H9 (cell line): ENCODE measurements around the gene RGR. TPM values are rescaled to one million over a fixed set of nuclear protein-coding genes. Genes with fewer than 3 reads are reported as not detected.

Source experiments
- DNase-seq: peaks from one replicate; pipeline ENCODE4 v3.0.0-alpha.2; 2017
- H2AFZ ChIP-seq: one replicate; pipeline ENCODE4 v1.6.1; 2013; ENCODE audit warnings: mild to moderate bottlenecking, low read length, control low read depth, moderate library complexity
- H2AK5ac ChIP-seq: 2 replicates; pipeline ENCODE4 v1.6.1; 2013; ENCODE audit warnings: low read length, control low read depth, mixed read lengths; ENCODE audit not compliant: insufficient read length
- H2BK120ac ChIP-seq: one replicate; pipeline ENCODE4 v1.6.1; 2013; ENCODE audit warnings: low read depth, mild to moderate bottlenecking, low read length, control low read depth, inconsistent platforms; ENCODE audit not compliant: poor library complexity, severe bottlenecking
- H2BK12ac ChIP-seq: 2 replicates; pipeline ENCODE4 v1.6.1; 2013; ENCODE audit warnings: low read length, control low read depth, mixed read lengths, low read depth; ENCODE audit not compliant: insufficient read length
- H2BK15ac ChIP-seq: 2 replicates; pipeline ENCODE4 v1.6.1; 2013; ENCODE audit warnings: low read depth, low read length, control low read depth
- H2BK20ac ChIP-seq: one replicate; pipeline ENCODE4 v1.6.1; 2013; ENCODE audit warnings: low read depth, mild to moderate bottlenecking, low read length, control low read depth, inconsistent platforms; ENCODE audit not compliant: poor library complexity, severe bottlenecking
- H2BK5ac ChIP-seq: 2 replicates; pipeline ENCODE4 v1.6.1; 2013; ENCODE audit warnings: low read length, control low read depth, mixed read lengths; ENCODE audit not compliant: insufficient read length
- H3K14ac ChIP-seq: 2 replicates; pipeline ENCODE4 v1.6.1; 2013; ENCODE audit warnings: low read length, control low read depth; ENCODE audit not compliant: insufficient read depth
- H3K18ac ChIP-seq: 2 replicates; pipeline ENCODE4 v1.6.1; 2013; ENCODE audit warnings: low read depth, mild to moderate bottlenecking, mixed read lengths, low read length, control low read depth; ENCODE audit not compliant: insufficient read length
- H3K23ac ChIP-seq: 2 replicates; pipeline ENCODE4 v1.6.1; 2013; ENCODE audit warnings: low read length, control low read depth, mixed read lengths, low read depth; ENCODE audit not compliant: insufficient read length
- H3K23me2 ChIP-seq: 2 replicates; pipeline ENCODE4 v1.6.1; 2013; ENCODE audit warnings: low read depth, mild to moderate bottlenecking, mixed read lengths, low read length, control low read depth; ENCODE audit not compliant: insufficient read length, poor library complexity, severe bottlenecking
- H3K27ac ChIP-seq: 2 replicates; pipeline ENCODE4 v1.5.1; 2013; ENCODE audit warnings: low read length, control low read depth, mixed read lengths, low read depth; ENCODE audit not compliant: insufficient read length
- H3K27me3 ChIP-seq: 2 replicates; pipeline ENCODE4 v1.6.1; 2013; ENCODE audit warnings: low read length, control low read depth, inconsistent platforms; ENCODE audit not compliant: insufficient read depth
- H3K4ac ChIP-seq: 2 replicates; pipeline ENCODE4 v1.6.1; 2013; ENCODE audit warnings: low read depth, mild to moderate bottlenecking, control low read depth, inconsistent platforms, low read length, moderate library complexity
- H3K4me1 ChIP-seq: 2 replicates; pipeline ENCODE4 v1.6.1; 2013; ENCODE audit warnings: low read length, control low read depth, inconsistent platforms; ENCODE audit not compliant: insufficient read depth
- H3K4me2 ChIP-seq: 2 replicates; pipeline ENCODE4 v1.6.1; 2013; ENCODE audit warnings: low read length, control low read depth, mixed read lengths; ENCODE audit not compliant: insufficient read length, insufficient read depth
- H3K56ac ChIP-seq: 2 replicates; pipeline ENCODE4 v1.6.1; 2013; ENCODE audit warnings: low read depth, mild to moderate bottlenecking, mixed read lengths, low read length, control low read depth; ENCODE audit not compliant: insufficient read length
- H3K79me1 ChIP-seq: 2 replicates; pipeline ENCODE4 v1.6.1; 2013; ENCODE audit warnings: low read depth, mild to moderate bottlenecking, moderate library complexity, low read length, control low read depth, inconsistent platforms; ENCODE audit not compliant: insufficient read depth, poor library complexity, severe bottlenecking
- H3K79me2 ChIP-seq: 2 replicates; pipeline ENCODE4 v1.6.1; 2013; ENCODE audit warnings: low read length, control low read depth, inconsistent platforms; ENCODE audit not compliant: insufficient read depth
- H3K9ac ChIP-seq: 2 replicates; pipeline ENCODE4 v1.6.1; 2013; ENCODE audit warnings: low read length, control low read depth, mixed read lengths; ENCODE audit not compliant: insufficient read length; ENCODE audit errors: extremely low read depth
- H3K9me3 ChIP-seq: one replicate; pipeline ENCODE4 v1.6.1; 2013; ENCODE audit warnings: low read depth, low read length, inconsistent platforms; ENCODE audit not compliant: control insufficient read depth
- H3T11ph ChIP-seq: one replicate; pipeline ENCODE4 v1.6.1; 2013; ENCODE audit warnings: mild to moderate bottlenecking, low read length, control low read depth, inconsistent platforms
- H4K20me1 ChIP-seq: one replicate; pipeline ENCODE4 v1.6.1; 2013; ENCODE audit not compliant: control insufficient read depth, insufficient read length, insufficient read depth
- H4K5ac ChIP-seq: 2 replicates; pipeline ENCODE4 v1.6.1; 2013; ENCODE audit warnings: low read depth, mild to moderate bottlenecking, mixed read lengths, low read length, control low read depth; ENCODE audit not compliant: insufficient read length
- H4K8ac ChIP-seq: replicated peaks from 2 replicates; pipeline ENCODE4 v1.6.1; 2013; ENCODE audit warnings: low read length, control low read depth, mixed read lengths, low read depth; ENCODE audit not compliant: insufficient read length
- H4K91ac ChIP-seq: 2 replicates; pipeline ENCODE4 v1.6.1; 2013; ENCODE audit warnings: low read depth, mild to moderate bottlenecking, moderate library complexity, mixed read lengths, low read length, control low read depth; ENCODE audit not compliant: insufficient read length
- H3K27ac Mint-ChIP-seq, 3 experiments: 2 replicates in 2 of 3; 3 replicates in 1 of 3; pipeline ENCODE4 v1.8.0; 2020 to 2021; ENCODE audit warnings: mixed read lengths in 3 of 3, mild to moderate bottlenecking in 1 of 3, moderate library complexity in 1 of 3
- H3K27me3 Mint-ChIP-seq: 2 replicates; pipeline ENCODE4 v1.8.0; 2021; ENCODE audit warnings: low read depth, mild to moderate bottlenecking, moderate library complexity, mixed read lengths
- H3K36me3 Mint-ChIP-seq, 3 experiments: 2 replicates in 2 of 3; 3 replicates in 1 of 3; pipeline ENCODE4 v1.8.0; 2020 to 2021; ENCODE audit warnings: low read depth in 3 of 3, mixed read lengths in 3 of 3; ENCODE audit not compliant: insufficient read depth in 1 of 3
- H3K4me1 Mint-ChIP-seq, 2 experiments: 2 replicates each; pipeline ENCODE4 v1.8.0; 2020; ENCODE audit warnings: mixed read lengths in 2 of 2
- H3K4me3 Mint-ChIP-seq, 2 experiments: 2 replicates in 1 of 2; 3 replicates in 1 of 2; pipeline ENCODE4 v1.8.0; 2020 to 2021; ENCODE audit warnings: mild to moderate bottlenecking in 2 of 2, mixed read lengths in 2 of 2, moderate library complexity in 1 of 2
- H3K9me3 Mint-ChIP-seq, 2 experiments: 2 replicates in 1 of 2; 3 replicates in 1 of 2; pipeline ENCODE4 v1.8.0; 2020; ENCODE audit warnings: mild to moderate bottlenecking in 2 of 2, mixed read lengths in 2 of 2, moderate library complexity in 1 of 2
- CTCF ChIP-seq: fragments of 200-600 bp; sonication (generic); conservative IDR thresholded peaks from 3 replicates; pipeline ENCODE4 v1.8.0; 2021; ENCODE audit warnings: antibody characterized with exemption, mild to moderate bottlenecking
- WGBS: extraction: QIAGEN DNeasy Blood & Tissue Kit; methylation state at CpG from one replicate; pipeline ENCODE4 v1.1.7; 2013; ENCODE audit warnings: missing lambda C conversion rate, low lambda C conversion rate, mixed read lengths; ENCODE audit not compliant: insufficient read length; ENCODE audit errors: extremely low coverage; 5-methylcytosine and 5-hydroxymethylcytosine counted together
- total RNA-seq: library from RNA; stranded (reverse); gene quantifications from 2 replicates; pipeline ENCODE4 v1.2.1, GENCODE V29; 2021

RGR gene
- total RNA-seq, 1 experiment from 2014 or later = not detected

GRCh38 chr10:84293171-84293570 is 48.3 kb downstream of the RGR start:
- Histone ChIP-seq H2BK5ac (no peak overlapping the region), H3K56ac (no peak overlapping the region), H3K9ac (no peak overlapping the region), H4K5ac (no peak overlapping the region), H3K23ac (no peak overlapping the region), H2BK120ac (no peak overlapping the region), H3K14ac (no peak overlapping the region), H4K20me1 (no peaks in the 10 kb centered on the region), H3K4ac (no peak overlapping the region), H2BK12ac (no peak overlapping the region), H3K9me3 (no peaks in the 10 kb centered on the region), H4K91ac (no peak overlapping the region), H3K4me2 (no peak overlapping the region), H2AFZ (no peak overlapping the region), H3K79me1 (no peaks in the 10 kb centered on the region), H3K27ac (no peak overlapping the region), H3K79me2 (no peaks in the 10 kb centered on the region), H3K18ac (no peak overlapping the region), H3K4me1 (peaks cover 11% of the 10 kb centered on the region), H2AK5ac (no peak overlapping the region), H4K8ac (no peak overlapping the region), H2BK15ac (no peak overlapping the region), H3K23me2 (no peaks in the 10 kb centered on the region), H3T11ph (no peak overlapping the region), H3K27me3 (no peaks in the 10 kb centered on the region), H2BK20ac (no peak overlapping the region)
- WGBS = no CpG with 5 or more reads among the region's 1 CpG
- Mint-ChIP-seq H3K36me3 (no peaks in the 10 kb centered on the region), H3K4me1 (peaks cover 13 to 14% of the 10 kb centered on the region in 2 experiments), H3K9me3 (no peaks in the 10 kb centered on the region), H3K4me3 (no peak overlapping the region), H3K27me3 (no peaks in the 10 kb centered on the region), H3K27ac (no peak overlapping the region)
- no peak for TF ChIP-seq CTCF
- DNase-seq = no peak
